COR-L47 (cell line): ENCODE measurements around the gene CERK.

ENCODE experiments used
- DNase-seq: peaks from one replicate; lab custom pipeline; 2025; lab: John Stamatoyannopoulos, UW

Gene CERK

DNA sequence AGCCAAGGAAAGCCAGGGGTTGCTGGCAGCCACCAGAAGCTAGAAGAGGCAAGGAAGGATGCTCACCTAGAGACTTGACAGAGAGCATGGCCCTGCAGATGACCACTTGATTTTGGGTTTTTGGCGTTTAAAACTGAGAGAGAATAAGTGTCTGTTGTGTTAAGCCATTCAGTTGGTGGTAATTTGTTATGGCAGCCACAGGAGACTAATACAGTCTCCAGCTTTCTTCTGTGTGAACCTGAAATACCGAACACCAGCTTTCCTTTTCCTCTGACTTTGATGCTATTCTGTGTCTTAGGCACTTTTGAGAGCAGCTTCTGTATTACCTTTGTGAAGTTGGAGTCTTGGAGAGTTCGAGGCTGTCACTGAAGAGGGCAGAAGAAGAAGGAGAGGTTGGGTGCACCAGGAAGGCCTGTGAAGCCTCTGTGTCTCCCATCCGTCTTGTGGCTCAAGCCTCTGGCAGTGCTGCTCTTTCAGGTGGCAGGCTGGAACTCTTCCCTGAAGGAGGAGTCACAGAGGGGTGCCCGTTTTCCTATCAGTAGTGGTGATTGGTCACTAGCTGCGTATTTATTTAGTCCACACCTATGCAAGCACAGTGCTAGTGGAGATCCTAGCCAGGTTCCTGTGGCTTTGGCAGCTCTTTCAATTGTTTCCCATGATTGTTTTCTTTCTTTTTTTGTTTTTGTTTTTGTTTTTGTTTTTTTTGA lies 26.9 kb upstream of the CERK start:
- no peak for DNase-seq

DNA sequence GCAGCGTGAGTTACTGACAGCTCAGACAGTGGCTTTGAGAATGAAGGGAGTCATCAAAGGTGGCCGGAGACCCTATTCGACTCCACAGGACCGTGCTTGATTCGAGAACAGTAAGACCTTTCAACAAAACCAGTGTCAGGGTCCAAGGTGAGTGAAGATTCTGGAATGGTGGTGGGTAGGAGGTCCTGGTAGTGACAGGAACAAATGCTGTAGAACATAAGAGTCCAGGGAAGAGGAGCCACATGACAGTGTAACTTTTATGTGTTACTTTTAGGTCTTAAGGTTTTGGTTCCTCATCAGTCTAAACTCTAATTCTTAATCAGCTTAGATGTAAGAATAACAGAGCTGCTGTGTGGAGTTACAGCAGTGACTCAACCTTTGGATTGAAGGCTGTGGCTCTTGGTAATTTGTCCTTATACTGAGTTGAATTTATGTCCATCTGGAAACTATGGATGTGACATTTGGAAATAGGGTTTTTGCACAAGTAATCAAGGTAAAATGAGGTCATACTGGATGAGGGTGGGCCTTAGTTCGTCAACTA lies 26.2 kb upstream of the CERK start:
- no peak for DNase-seq

- no peak for DNase-seq
Measured at GRCh38 chr22:46763051-46763705, 25.1 kb upstream of the CERK start.

DNA sequence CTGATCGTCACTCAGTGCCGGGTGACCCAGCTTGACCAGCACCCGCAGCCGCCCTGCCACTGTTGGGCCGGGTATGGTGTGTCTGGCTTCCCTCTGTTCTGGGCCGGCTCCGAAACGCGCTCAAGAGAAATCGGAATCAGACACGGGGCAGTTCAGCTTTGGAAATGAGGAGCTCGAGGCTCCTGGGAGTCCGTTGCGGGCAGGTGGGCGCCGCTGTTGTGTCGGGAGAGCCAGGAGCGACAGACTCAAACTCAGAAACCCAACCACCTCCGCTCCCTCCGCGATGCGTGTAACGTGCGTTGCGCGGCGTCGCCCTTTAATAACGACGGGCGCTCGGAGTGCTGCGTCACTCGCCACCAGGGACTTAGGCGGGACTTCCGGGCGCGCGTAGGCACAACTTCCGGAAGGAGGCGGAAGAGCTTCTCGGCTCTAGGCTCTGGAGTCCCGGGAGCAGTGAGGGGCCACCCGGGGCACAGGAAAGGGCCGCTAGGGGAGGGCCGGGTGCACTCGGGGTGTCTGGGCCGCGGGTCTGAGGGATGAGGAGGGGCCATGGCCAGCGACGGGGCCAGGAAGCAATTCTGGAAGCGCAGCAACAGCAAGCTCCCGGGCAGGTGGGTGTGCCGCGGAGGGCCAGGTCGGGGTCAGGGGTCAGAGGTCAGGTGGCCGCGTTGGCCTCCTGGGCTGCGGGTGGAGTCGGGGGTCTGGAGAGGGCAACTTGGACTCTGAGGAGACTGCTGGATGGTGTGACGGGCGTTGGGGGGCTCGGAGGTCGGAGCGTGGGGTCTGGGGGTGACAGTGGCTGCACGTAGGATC lies 24.4 kb upstream of the CERK start, which contains the start of gene TBC1D22A:
Gene TBC1D22A, plus strand, starts transcription at position 413 of the 813 bp plus-strand sequence. Its CDS starts 137 bp downstream, at position 550.
- DNase-seq, result peak; percentile 95

DNA sequence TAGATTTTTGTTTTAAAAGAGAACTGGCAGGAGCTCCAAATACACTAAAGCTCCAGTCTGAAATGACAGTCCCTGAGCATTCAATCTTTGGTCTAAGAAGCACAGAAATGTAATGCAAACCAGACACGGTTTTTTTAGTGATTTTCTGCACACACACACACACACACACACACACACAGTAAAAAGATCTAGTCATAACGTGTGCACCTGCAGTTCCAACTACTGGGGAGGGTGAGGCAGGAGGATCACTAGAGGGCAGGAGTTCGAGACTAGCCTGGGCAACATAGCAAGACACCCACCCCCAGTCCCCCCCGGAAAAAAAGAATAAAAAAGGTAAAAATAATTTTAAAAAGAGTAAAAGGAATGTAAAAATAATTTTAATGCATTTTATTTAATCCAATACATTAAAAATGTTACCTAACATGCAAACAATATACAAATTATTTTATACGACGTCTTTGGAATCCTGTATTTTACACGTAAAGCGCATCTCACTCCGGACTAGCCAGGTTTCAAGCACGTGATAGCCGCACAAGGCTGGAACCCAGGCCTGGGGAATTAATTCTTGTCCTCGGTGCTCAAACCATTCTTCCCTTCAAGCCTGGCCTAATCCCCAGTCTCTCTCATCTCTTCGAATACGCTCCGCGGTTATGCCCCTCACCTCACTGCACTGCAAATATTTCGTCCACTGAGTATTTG lies 23.6 kb upstream of the CERK start:
- no peak for DNase-seq

- DNase-seq, result no peak
Measured at GRCh38 chr22:46761017-46761416, 23.0 kb upstream of the CERK start.

DNA sequence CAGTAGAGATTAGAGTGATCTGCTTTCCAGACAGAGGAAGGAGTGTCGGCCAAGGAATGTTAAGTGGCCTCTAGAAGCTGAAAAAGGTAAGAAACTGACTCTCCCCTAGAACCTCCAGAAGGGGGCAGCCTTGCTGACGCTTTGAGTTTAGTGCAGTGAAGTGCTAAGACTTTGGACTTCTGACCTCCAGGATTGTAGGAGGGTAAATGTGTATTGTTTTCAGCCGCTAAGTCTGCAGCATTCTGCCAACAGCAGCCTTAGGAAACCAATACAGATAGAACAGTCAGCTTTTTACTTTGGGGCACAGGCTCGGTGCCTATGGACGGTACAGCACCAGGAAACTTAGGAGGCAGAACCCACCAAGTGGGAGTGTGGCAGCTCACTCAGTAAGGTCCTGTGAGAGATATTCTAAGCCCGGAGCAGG lies 20.8 kb upstream of the CERK start:
- no peak for DNase-seq

DNA sequence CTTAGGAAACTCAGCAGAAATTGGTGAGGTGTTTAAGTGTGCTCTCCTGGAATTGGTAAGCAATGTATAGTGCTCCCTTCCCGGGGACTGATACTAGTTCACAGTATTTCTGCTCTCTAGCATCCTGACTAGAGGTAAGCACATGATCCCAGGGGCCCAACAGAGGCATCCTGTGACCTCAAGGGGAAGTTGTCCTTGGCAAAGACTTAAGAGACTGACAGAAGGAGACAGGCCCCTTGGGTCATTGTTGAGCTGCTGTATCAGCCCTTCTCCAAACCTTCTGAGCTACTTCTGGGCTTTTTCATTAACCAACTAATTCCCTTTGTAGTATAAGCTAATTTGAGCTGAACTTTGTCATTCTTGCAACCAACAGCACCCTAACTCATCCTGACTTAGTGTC lies 20.1 kb upstream of the CERK start:
- no peak for DNase-seq

DNA sequence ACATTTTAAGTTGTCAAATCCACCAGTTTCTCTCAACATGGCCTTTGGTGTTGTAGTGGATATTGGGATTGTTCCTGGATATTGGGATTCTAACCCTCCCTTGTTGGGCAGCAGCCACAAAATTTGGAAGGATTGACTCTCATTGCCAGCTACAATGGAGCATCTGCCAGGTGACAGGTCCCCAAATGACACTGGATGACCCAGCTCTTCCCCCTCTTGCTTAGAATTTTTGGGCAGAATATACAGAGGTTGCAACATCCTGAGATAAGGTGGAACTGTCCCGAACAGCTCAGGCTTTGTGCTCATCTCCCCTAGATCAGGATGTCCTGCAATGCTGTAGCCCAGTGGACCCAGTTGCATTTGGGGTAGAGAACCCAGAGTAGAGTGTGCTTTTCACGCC lies 19.1 kb upstream of the CERK start:
- DNase-seq, result no peak

GRCh38 chr22:46756097-46756496 lies 18.0 kb upstream of the CERK start:
- no peak for DNase-seq

DNA sequence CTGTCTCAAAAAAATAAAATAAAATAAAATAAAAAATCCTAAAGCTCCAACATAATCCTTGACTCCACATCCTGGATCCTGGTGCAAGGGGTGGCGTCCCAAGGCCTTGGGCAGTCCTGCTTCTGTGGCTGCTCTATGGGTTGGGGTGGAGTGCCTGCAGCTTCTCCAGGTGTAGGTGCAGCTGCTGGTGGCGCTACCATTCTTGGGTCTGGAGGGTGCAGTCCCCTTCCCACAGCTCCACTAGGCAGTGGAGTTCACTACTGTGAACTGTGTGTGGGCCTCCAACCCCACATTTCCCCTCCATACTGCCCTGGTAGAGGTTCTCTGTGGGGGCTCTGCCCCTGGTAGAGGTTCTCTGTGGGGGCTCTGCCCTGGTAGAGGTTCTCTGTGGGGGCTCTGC lies 17.5 kb upstream of the CERK start:
- DNase-seq, result no peak

- no peak for DNase-seq
Measured at GRCh38 chr22:46754826-46755225, 16.8 kb upstream of the CERK start.

- no peak for DNase-seq
Measured at GRCh38 chr22:46754110-46754799, 16.2 kb upstream of the CERK start.

- DNase-seq, result no peak
Measured at GRCh38 chr22:46753761-46754109, 15.7 kb upstream of the CERK start.

GRCh38 chr22:46753360-46753759 lies 15.3 kb upstream of the CERK start:
- no peak for DNase-seq

DNA sequence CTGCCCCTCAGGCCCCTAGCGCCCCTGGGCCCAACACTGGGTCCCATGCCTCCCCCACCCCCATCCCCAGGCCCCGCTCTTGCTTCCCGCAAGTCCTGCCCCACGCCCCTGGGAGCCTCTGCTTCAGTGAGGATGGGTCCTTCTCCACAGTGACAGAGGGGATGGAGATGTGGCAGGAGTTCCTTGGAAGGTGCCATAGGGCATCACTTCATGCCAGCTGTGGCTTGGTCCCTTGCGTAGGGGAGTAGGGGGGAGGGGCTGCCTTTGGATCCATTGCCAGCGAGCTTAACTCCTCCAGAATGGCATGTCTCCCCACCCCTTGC lies 14.9 kb upstream of the CERK start:
- no peak for DNase-seq

- no peak for DNase-seq
Measured at GRCh38 chr22:46752286-46752987, 14.4 kb upstream of the CERK start.

- DNase-seq, result no peak
Measured at GRCh38 chr22:46750863-46751443, 12.9 kb upstream of the CERK start.

GRCh38 chr22:46750530-46750800 lies 12.4 kb upstream of the CERK start:
- DNase-seq, result no peak

DNA sequence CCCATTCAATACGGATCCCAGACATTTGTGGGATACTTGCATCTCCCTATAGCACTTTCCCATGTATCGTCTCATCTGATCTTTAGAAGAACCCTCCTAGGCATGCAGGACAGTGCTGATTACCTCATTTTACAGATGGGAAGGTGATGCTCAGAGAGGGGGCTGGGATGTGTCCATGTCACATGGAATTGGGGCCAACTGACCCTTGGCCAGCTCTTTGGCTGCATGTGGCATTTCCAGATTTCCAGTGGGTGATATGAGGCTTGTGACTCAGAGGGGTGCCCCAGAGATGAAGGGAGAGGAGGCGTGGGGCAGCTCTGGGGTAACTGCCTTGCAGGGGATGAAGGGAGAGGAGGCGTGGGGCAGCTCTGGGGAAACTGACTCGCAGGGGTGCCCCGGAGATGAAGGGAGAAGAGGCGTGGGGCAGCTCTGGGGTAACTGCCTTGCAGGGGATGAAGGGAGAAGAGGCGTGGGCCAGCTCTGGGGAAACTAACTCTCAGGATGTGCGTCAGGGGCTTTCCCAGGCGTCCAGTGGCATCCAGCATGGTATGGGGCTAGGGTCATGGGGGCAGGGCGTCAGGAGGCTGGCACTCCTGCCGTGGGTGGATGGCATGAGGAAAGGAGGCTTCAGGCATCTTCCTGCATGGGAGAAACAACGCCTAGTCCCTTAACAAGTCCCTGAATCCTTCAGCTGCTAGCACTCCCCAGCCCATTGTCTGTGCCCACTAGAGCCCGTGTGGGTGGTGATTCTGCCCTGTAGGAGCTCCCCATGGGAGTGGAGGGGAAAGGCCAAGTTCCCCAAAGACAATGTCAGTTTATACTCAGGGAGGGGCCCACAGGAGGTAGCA lies 11.9 kb upstream of the CERK start:
- no peak for DNase-seq
